ENCODE results near the gene NEURL1B. TPM values are rescaled to one million over a fixed set of nuclear protein-coding genes. Genes with fewer than 3 reads are reported as not detected.

The NEURL1B gene
- polyA plus RNA-seq, 1 donor (not counting 4 experiments of a cell fraction or from before 2014, with no cell fraction given): 0.43 TPM

DNA sequence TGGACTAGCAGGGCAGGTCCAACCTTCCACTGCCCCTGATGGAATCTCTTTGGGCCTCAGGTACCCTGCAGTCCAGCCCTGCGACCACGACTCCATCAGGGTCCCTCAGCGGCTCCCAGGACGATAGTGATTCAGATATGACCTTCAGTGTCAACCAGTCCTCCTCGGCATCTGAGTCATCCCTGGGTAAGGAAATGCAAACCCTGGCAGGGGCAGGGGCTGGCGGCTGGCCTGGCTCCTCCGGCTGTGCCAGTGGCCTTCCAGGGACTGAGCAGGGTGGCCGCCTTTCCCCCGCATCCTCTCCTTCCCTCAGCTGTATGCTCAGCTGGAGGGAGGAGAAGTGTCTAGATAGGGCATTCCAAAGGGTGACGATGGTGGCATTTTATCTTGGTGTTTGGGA, 45.0 kb downstream of the NEURL1B start:
- Histone ChIP-seq H3K9me3 (ENCODE audit: control insufficient read depth, low read depth, low read length) (no peaks in the 10 kb centered on the region), H3K9me1 (ENCODE audit: control insufficient read depth, extremely low read depth, insufficient read depth, low read length) (no peaks in the 10 kb centered on the region), H3K4me2 (ENCODE audit: control insufficient read depth, extremely low read depth, insufficient read depth, low read depth, low read length) (no peak overlapping the region), H3K27ac (ENCODE audit: control insufficient read depth, insufficient read depth, low read length) (no peak overlapping the region), H3K27me3 (ENCODE audit: control insufficient read depth, extremely low read depth, insufficient read depth, low read length) (no peaks in the 10 kb centered on the region), H3K4me1 (ENCODE audit: control insufficient read depth, extremely low read depth, insufficient read depth, low read length) (peaks cover 4% of the 10 kb centered on the region), H2AFZ (ENCODE audit: control insufficient read depth, low read length) (no peak overlapping the region), H3K4me3 (ENCODE audit: control insufficient read depth in 2 of 3, extremely low read depth in 1 of 3, insufficient read depth in 2 of 3, low read depth in 1 of 3, low read length in 3 of 3) (no peak overlapping the region), H3K79me2 (ENCODE audit: control insufficient read depth, insufficient read depth, low read length) (no peaks in the 10 kb centered on the region), H3K36me3 (ENCODE audit: control insufficient read depth in 2 of 2, extremely low read depth in 1 of 2, insufficient read depth in 2 of 2, low read length in 2 of 2) (no peaks in the 10 kb centered on the region), H4K20me1 (ENCODE audit: control insufficient read depth, extremely low read depth, insufficient read depth, low read length) (no peaks in the 10 kb centered on the region), H3K9ac (ENCODE audit: control insufficient read depth, extremely low read depth, insufficient read depth, low read length) (no peak overlapping the region)
- DNase-seq (ENCODE audit: low read depth, low spot score): no peak
- dilution Hi-C loops (cut with MboI; ENCODE audit: extremely low pct_ligation_motif_present, low sequenced_read_pairs): loop anchor here (25.0 kb wide), 1 partner anchor 199 kb away; no protein-coding TSS in a partner anchor
- FAIRE-seq: no peak
- TF ChIP-seq, protein P1, sequence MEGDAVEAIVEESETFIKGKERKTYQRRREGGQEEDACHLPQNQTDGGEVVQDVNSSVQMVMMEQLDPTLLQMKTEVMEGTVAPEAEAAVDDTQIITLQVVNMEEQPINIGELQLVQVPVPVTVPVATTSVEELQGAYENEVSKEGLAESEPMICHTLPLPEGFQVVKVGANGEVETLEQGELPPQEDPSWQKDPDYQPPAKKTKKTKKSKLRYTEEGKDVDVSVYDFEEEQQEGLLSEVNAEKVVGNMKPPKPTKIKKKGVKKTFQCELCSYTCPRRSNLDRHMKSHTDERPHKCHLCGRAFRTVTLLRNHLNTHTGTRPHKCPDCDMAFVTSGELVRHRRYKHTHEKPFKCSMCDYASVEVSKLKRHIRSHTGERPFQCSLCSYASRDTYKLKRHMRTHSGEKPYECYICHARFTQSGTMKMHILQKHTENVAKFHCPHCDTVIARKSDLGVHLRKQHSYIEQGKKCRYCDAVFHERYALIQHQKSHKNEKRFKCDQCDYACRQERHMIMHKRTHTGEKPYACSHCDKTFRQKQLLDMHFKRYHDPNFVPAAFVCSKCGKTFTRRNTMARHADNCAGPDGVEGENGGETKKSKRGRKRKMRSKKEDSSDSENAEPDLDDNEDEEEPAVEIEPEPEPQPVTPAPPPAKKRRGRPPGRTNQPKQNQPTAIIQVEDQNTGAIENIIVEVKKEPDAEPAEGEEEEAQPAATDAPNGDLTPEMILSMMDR (optimal IDR thresholded peaks at IDR 0.05 in 1 of 3, IDR thresholded peaks at IDR 0.05 in 1 of 3, conservative IDR thresholded peaks at IDR 0.05 in 1 of 3; ENCODE audit: extremely low read depth in 1 of 3, insufficient read depth in 2 of 3, low read length in 3 of 3): no peak

DNA sequence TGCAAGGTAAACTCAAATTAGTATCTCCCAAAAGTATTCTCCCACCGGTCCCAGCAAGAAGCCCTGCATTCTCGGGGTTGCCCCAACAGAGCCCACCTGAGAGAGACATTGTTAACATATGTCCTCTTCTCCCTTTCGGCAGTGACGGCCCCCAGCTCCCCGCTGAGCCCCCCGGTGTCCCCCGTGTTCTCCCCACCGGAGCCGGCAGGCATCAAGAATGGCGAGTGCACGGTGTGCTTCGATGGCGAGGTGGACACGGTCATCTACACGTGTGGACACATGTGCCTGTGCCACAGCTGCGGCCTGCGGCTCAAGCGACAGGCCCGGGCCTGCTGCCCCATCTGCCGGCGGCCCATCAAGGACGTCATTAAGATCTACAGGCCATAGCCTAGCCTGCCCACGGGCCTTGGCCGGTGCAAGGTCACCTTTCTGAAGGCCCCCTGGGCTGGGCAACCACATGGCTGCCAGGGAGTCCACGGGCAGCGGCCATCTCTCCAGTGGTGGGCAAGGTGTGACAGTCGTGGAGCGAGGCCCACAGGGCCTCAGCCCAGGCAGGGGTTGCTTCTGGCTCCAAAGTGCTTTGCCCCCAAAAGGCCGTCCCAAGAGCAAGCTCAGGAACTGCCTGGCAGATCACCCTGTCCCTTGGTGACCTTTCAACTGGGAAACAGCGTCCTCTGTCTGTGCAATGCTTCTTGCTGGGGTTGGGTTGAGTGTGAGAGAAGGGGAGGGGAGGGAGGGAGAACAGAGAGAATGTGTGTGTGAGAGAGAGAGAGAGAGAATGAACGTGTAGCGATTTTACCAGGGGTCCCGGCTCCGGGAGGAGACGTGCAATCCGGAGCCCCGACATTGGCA, 45.7 kb downstream of the NEURL1B start:
- H3K36me3 ChIP-seq (ENCODE audit: control insufficient read depth in 2 of 2, extremely low read depth in 1 of 2, insufficient read depth in 2 of 2, low read length in 2 of 2): no peaks in the 10 kb centered on the region

More for the DNA sequence above, 45.7 kb downstream of the NEURL1B start:
- no peak for FAIRE-seq
- Histone ChIP-seq H3K9me3 (ENCODE audit: control insufficient read depth, low read depth, low read length) (no peaks in the 10 kb centered on the region), H4K20me1 (ENCODE audit: control insufficient read depth, extremely low read depth, insufficient read depth, low read length) (no peaks in the 10 kb centered on the region), H3K4me2 (ENCODE audit: control insufficient read depth, extremely low read depth, insufficient read depth, low read depth, low read length) (no peak overlapping the region), H3K27ac (ENCODE audit: control insufficient read depth, insufficient read depth, low read length) (no peak overlapping the region), H3K4me3 (ENCODE audit: control insufficient read depth in 2 of 3, extremely low read depth in 1 of 3, insufficient read depth in 2 of 3, low read depth in 1 of 3, low read length in 3 of 3) (no peak overlapping the region), H3K27me3 (ENCODE audit: control insufficient read depth, extremely low read depth, insufficient read depth, low read length) (no peaks in the 10 kb centered on the region), H3K79me2 (ENCODE audit: control insufficient read depth, insufficient read depth, low read length) (no peaks in the 10 kb centered on the region), H3K9me1 (ENCODE audit: control insufficient read depth, extremely low read depth, insufficient read depth, low read length) (no peaks in the 10 kb centered on the region), H2AFZ (ENCODE audit: control insufficient read depth, low read length) (no peak overlapping the region), H3K9ac (ENCODE audit: control insufficient read depth, extremely low read depth, insufficient read depth, low read length) (no peak overlapping the region), H3K4me1 (ENCODE audit: control insufficient read depth, extremely low read depth, insufficient read depth, low read length) (peaks cover 4% of the 10 kb centered on the region)
- no peak for TF ChIP-seq EZH2 (IDR thresholded peaks at IDR 0.05; ENCODE audit: low read length)
- TF ChIP-seq, protein P1 (optimal IDR thresholded peaks at IDR 0.05 in 1 of 3, IDR thresholded peaks at IDR 0.05 in 1 of 3, conservative IDR thresholded peaks at IDR 0.05 in 1 of 3; ENCODE audit: extremely low read depth in 1 of 3, insufficient read depth in 2 of 3, low read length in 3 of 3): no peak
- no peak for DNase-seq (ENCODE audit: low read depth, low spot score)
- dilution Hi-C loops (cut with MboI; ENCODE audit: extremely low pct_ligation_motif_present, low sequenced_read_pairs): loop anchor here (25.0 kb wide), 1 partner anchor 199 kb away; no protein-coding TSS in a partner anchor

Data from keratinocyte (primary cell).